HG02885 (cell line): ENCODE measurements around the gene CALML6.

Source experiments
- ATAC-seq: cut with Tn5 transposase; IDR thresholded peaks from one replicate; pipeline ENCODE4 v1.9.1; 2021; ENCODE audit warnings: mild to moderate bottlenecking; ENCODE audit not compliant: unreplicated experiment, poor library complexity

CALML6 gene

DNA sequence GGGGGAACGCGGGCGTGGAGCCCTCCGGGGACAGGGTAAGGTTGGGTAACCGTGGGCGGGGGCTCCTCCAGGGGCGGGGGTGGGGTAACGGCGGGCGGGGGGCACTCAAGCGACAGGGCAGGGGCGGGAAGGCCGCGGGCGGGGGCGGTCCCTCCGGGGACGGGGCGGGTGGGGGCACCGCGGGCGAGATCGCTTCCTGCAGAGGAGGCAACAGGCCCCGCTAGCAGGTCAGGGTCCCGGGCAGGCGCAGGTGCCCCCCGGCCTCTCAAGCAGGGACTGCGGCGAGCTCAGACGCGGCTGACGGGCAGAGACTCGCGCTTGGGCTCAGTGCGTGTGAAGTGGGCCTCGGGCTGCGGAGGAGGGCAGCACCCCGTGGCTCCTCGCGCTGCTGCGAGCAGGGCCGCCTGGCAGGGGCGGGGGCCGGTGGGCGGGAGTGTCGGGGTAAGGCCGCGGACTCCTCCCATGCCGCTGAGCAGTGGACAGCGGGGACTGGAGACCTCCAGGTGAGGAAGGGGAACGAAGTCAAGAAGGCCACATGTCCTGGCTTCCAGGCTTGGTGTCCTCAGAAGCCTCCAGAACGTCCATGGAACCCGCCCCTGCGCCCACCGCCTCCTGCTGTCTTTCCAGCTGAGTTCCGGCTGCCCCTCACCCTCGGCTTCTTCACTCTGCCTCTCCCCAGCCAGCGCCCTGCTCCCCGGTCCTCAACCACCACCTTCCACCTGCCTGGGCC, 23.5 kb upstream of the CALML6 start:
- ATAC-seq = peak; percentile 18

GRCh38 chr1:1892079-1892762, 22.8 kb upstream of the CALML6 start:
- ATAC-seq = no peak

- ATAC-seq = no peak
Observed at GRCh38 chr1:1892763-1893120, 22.3 kb upstream of the CALML6 start.

- no peak for ATAC-seq
Observed at GRCh38 chr1:1893291-1893985, 21.6 kb upstream of the CALML6 start.

- ATAC-seq = no peak
Observed at GRCh38 chr1:1893997-1894353, 21.1 kb upstream of the CALML6 start.

DNA sequence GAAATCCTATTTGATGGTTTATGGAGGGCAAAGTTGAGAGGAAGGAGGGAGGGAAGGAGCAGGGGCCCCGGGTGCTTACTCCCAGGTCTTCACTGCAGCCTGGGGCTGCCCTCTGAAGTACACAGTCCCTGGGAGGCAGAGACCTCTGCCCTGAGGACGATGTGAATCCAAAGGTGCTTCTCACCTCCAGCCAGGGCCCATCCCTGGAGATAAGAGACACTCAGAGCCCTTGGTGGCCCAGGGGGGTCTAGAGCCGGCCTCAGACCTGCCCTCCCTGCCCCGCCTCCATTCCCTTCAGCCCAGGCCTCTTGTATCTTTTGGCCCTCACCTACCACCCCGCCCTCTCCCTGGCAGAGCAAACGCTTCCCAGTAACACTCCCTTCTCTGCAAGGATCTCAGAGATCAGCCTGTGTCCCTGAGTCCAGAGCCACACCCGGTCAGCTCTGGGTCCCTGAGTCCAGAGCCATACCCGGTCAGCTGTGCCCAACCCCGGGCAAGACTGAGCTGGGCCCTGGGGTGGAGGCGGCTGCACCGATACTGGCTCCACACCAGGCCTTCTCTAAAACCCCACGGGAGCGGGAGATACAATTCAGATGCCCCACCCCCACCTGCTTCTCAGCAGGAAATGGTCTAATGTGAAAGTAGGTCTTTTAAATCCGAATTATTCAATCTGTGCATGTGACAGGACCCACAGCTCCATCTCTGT, 20.6 kb upstream of the CALML6 start:
- no peak for ATAC-seq

DNA sequence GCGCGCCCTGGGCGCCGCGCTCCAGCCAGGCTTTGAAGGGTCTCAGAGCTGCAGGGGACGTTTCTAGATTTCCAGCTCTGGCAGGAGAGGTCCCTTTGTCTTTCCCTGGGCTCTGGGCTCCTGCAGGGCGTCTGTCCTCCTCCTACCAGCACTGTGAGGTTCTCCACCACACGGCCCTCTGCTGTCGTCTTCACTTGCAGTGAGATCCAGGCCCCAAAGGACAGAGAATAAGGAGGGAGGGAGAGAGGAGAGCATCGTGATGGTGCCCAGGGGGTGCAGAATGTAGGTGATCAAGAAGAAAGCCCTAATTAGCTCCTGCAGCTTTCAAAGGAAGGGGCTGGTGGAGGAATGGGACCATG, 20.0 kb upstream of the CALML6 start:
- ATAC-seq = no peak

- ATAC-seq = no peak
Observed at GRCh38 chr1:1895456-1896336, 19.4 kb upstream of the CALML6 start.

DNA sequence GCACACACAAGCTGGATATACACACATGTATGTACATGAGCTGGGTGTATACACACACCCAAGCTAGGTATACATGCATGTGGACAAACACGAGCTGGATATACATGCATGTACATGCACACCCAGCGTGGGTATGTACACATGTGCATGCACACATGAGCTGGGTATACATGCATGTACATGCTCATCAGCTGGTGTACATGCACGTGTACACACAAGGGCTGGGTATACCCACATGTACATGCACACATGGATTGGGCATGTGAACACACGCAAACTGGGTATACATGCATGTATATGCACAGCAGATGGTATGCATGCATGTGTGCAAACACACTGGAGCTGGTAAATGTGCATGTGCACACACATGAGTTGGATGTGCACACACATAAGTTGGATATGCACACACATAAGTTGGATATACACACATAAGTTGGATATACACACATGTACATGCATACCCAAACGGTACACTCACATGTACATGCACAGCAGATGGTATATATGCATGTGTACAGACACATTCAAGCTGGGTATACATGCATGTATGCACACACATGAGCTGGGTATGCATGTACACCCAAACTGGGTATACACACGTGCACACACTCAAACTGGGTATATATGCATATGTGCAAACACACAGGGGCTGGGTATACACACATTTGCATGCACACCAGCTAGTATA, 16.7 kb upstream of the CALML6 start:
- ATAC-seq = no peak

DNA sequence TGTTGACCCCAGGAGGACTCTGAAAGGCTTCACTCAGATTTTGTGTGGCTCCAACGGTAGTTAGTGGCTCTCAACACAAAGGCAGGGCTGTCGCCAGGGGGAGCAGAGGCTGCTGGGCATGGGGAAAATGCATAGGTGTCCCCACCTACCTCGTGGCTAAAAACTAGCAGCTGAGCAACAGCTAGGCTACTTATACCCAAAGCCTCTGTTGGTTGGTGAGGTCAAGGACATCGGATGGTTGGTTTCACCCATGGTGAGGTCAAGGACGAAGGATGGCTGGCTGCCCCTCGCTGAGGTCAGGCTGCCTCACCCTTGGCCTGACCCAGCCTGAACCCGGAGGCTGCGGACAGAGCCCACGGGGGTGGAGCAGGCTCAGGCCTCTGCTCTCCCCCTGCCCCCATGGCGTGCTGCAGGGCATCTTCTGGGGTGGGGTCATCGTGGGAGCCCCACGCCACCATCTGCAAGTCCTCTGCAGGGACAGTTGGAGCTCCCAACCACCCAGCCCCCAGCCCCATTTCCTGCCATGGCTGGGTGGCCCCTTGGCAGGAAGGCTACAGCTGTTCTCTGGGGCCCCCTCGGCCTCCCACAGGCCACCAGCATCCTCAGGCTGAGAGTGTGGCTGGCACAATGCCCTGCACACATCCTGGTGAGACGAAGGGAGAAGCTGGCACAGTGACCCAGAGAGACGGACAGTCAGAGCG, 15.6 kb upstream of the CALML6 start:
- no peak for ATAC-seq

DNA sequence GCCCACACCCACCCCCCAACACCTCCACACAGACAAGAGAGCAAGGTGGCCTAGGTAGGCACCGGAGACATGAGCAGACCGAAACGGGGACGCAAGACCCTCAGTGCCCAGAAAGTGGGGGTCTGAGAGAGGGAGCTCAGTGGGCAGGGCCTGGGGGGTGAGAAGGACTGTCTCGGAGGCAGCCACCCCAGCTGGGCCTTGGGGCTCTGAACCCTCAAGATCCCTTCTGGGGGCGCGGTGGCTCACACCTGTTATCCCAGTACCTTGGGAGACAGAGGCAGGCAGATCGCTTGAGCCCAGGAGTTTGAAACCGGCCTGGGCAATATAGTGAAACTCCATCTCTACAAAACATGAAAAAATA, 15.1 kb upstream of the CALML6 start:
- no peak for ATAC-seq

DNA sequence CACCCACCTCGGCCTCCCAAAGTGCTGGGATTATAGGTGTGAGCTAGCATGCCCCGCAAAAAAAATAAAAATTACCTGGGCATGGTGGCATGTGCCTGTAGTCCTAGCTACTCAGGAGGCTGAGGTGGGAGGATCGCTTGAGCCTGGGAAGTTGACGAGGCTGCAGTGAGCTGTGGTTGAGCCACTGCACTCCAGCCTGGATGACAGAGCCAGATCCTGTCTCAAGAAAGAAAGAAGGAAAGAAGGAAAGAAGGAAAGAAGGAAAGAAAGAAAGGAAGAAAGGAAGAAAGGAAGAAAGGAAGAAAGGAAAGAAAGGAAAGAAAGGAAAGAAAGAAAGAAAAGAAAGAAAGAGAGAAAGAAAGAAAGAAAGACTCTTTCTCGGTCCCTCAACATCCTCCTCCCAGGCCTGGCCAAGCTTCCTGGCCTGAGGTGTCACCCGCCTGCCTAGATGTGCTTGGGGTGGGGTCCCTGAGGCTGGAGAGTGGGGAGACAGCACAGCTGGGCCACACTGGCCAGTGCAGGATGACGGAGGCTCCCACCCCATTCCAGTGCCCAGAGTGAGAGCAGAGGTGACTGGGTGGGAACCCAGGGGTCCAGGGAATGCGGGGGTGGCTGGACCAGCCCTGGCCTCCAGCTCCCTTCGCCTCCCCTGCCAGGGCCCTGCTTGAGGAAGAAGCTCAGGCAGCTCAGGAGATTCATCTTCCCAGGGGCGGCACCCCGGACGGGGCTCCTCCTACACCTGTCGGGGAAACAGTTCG, 14.0 kb upstream of the CALML6 start:
- ATAC-seq = no peak

DNA sequence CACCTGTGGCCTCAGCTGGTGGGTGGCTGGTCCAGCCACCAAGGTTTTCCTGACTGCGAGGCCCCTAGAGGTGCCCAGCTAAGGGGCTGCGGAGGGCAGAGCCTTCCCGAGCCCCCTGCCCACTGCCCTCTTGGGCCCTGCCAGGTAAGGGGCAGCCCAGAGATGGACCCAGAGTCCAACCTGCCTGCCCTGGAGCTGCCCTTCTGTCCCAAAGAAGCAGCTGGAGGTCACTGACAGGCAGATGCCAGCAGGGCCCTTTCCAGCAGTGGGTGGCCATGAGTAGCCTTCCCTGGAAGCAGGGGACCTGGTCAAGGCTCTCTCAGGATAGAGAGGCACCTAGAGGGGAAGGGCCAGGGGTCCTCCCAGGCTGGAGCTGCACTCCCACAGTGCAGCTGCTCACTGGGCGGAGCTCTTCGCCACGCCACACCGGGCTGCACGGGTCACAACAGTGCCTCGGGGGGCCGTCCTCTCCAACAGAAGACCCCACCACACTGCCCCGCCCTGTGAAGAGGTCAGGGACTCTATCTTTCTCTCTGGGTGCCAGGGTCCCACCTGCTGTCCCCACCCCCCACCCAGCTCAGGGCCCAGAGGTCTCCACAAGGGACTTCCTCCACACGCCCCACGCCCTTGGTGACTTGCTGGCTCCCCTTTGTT, 13.3 kb upstream of the CALML6 start:
- no peak for ATAC-seq

DNA sequence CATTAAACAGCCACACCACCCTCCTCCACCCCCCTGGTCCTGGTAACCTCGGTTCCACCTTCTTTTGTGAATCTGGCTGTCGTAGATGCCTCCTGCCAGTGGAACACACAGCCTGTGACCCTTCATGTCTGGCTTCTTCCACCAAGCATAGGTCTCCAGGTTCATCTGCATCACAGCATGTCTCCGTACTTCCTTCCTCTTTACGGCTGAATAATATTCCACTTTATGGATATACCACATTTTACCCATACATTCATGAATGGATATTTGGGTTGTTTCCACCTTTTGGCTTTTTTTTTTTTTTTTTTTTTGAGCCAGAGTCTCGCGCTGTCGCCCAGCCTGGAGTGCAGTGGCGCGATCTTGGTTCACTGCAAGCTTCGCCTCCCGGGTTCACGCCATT, 11.8 kb upstream of the CALML6 start:
- ATAC-seq = no peak

GRCh38 chr1:1906185-1907097, 8.6 kb upstream of the CALML6 start:
- no peak for ATAC-seq

- no peak for ATAC-seq
Observed at GRCh38 chr1:1907098-1907736, 7.8 kb upstream of the CALML6 start.

- ATAC-seq = peak; percentile 9
Observed at GRCh38 chr1:1908506-1908791, 6.6 kb upstream of the CALML6 start.
